Mesothelial cell of epicardium (in vitro differentiated cells): ENCODE measurements around the gene SYNE3. TPM values are rescaled to one million over a fixed set of nuclear protein-coding genes. Genes with fewer than 3 reads are reported as not detected.

ENCODE experiments used
- DNase-seq, 2 experiments: peaks; one replicate each; pipeline ENCODE4 v3.0.0; 2021; ENCODE audit warnings: low spot score in 2 of 2; ENCODE audit not compliant: unreplicated experiment in 2 of 2
- H3K27ac Mint-ChIP-seq: 2 replicates; pipeline ENCODE4 v1.8.0; 2021; ENCODE audit warnings: mixed read lengths
- H3K27me3 Mint-ChIP-seq: 2 replicates; pipeline ENCODE4 v1.8.0; 2021; ENCODE audit warnings: low read depth, mixed read lengths
- H3K36me3 Mint-ChIP-seq: 2 replicates; pipeline ENCODE4 v1.8.0; 2021; ENCODE audit warnings: mixed read lengths
- H3K4me1 Mint-ChIP-seq: 2 replicates; pipeline ENCODE4 v1.8.0; 2021; ENCODE audit warnings: mixed read lengths
- H3K4me3 Mint-ChIP-seq: 2 replicates; pipeline ENCODE4 v1.8.0; 2021; ENCODE audit warnings: mild to moderate bottlenecking, moderate library complexity, mixed read lengths
- H3K9me3 Mint-ChIP-seq: 2 replicates; pipeline ENCODE4 v1.8.0; 2021; ENCODE audit warnings: mixed read lengths
- total RNA-seq: library from RNA; stranded (reverse); gene quantifications from 3 replicates; pipeline ENCODE4 v1.2.1, GENCODE V29; 2021
- TF ChIP-seq, protein P1 (sequence below): fragments of 200-600 bp; sonication (generic); IDR thresholded peaks from one replicate; pipeline ENCODE4 v1.5.0; 2021; ENCODE audit warnings: antibody characterized with exemption; ENCODE audit not compliant: unreplicated experiment

Gene SYNE3
- total RNA-seq, 1 donor from 2014 or later = 1.9 TPM

DNA sequence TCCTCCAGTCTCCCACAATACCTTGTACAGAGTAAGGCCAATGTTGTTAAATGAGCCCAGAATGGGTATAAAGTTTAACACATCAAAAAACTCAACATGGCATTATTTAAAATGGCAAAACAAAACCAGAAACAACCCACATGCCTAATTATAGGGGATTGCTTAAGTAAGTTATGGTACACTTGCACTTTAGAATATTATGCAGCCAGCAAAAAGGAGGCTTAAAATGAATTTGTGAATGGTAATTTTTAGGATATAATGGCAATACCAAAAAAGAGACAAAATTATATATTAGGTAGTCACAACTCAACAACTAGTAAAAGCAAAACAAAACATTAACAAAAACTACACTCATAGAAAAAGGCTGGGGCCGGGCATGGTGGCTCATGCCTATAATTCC is 39.7 kb downstream of the SYNE3 start:
- no peaks in the 10 kb centered on the region for H3K36me3 Mint-ChIP-seq
- no peak overlapping the region for H3K4me3 Mint-ChIP-seq
- H3K27ac Mint-ChIP-seq = no peak overlapping the region
- no peak for DNase-seq
- peaks cover 5% of the 10 kb centered on the region for H3K27me3 Mint-ChIP-seq
- TF ChIP-seq, protein P1, sequence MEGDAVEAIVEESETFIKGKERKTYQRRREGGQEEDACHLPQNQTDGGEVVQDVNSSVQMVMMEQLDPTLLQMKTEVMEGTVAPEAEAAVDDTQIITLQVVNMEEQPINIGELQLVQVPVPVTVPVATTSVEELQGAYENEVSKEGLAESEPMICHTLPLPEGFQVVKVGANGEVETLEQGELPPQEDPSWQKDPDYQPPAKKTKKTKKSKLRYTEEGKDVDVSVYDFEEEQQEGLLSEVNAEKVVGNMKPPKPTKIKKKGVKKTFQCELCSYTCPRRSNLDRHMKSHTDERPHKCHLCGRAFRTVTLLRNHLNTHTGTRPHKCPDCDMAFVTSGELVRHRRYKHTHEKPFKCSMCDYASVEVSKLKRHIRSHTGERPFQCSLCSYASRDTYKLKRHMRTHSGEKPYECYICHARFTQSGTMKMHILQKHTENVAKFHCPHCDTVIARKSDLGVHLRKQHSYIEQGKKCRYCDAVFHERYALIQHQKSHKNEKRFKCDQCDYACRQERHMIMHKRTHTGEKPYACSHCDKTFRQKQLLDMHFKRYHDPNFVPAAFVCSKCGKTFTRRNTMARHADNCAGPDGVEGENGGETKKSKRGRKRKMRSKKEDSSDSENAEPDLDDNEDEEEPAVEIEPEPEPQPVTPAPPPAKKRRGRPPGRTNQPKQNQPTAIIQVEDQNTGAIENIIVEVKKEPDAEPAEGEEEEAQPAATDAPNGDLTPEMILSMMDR = no peak
- H3K4me1 Mint-ChIP-seq = peaks cover 3% of the 10 kb centered on the region
- no peaks in the 10 kb centered on the region for H3K9me3 Mint-ChIP-seq

DNA sequence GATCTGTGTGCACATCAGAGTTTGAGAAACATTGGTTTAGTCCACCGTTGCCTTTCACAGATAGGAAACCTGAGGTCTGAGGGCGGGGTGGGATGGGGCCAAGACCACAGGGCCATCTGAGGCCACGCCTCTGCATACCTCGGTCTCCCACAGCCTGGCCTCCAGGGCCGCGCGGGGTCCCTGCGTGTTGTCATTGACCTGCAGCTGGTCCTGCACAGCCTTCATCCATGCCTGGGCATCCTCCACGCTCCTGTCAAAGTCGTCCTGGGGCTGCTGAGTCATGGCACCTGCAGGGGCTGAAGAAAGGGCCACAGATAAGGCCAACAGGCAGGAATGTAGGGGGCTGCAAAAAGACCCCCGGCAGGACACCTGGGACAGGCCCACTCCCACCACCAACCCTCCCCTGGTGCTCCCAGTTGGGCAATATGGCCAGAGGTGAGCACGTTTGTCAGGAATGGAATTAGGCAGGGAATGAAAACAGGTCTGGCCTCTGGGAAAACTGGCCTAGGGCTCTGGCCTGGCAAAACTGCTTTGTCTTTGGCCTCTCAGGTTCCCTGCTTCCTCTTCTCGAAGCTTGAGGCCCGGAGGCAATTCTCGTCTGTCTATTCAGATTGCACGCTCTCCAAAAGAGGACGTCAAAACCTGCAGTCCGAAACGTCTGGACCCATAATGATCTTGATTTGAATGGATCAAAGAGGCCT is 40.8 kb downstream of the SYNE3 start:
- H3K4me1 Mint-ChIP-seq = peaks cover 3% of the 10 kb centered on the region
- H3K4me3 Mint-ChIP-seq = no peak overlapping the region
- no peaks in the 10 kb centered on the region for H3K9me3 Mint-ChIP-seq
- TF ChIP-seq, protein P1 = no peak
- H3K27ac Mint-ChIP-seq = no peak overlapping the region
- H3K36me3 Mint-ChIP-seq = no peaks in the 10 kb centered on the region
- H3K27me3 Mint-ChIP-seq = peaks cover 6% of the 10 kb centered on the region
- no peak for DNase-seq

DNA sequence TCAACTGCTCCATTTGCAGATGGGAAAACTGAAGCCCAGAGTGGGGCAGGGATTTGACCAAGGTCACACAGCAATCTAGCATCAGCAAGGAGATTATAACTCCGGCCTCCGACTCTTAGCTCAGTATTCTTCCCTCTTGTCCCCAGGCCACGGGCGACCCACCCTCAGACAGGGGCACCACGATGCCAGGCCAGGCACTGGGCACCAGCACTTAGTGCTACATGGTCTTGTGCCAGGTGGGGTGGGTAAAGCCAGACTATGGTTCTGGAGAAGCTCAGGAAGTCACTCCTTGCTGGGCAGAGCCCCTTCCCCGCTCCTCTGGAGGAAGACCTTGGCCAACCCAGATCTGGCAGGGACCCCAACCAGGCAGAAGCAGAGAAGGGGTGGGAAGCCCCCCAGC is 41.5 kb downstream of the SYNE3 start:
- peaks cover 6% of the 10 kb centered on the region for H3K27me3 Mint-ChIP-seq
- H3K27ac Mint-ChIP-seq = no peak overlapping the region
- DNase-seq = no peak
- no peaks in the 10 kb centered on the region for H3K9me3 Mint-ChIP-seq
- H3K4me3 Mint-ChIP-seq = no peak overlapping the region
- H3K4me1 Mint-ChIP-seq = peaks cover 3% of the 10 kb centered on the region
- TF ChIP-seq, protein P1 = no peak
- no peaks in the 10 kb centered on the region for H3K36me3 Mint-ChIP-seq

DNA sequence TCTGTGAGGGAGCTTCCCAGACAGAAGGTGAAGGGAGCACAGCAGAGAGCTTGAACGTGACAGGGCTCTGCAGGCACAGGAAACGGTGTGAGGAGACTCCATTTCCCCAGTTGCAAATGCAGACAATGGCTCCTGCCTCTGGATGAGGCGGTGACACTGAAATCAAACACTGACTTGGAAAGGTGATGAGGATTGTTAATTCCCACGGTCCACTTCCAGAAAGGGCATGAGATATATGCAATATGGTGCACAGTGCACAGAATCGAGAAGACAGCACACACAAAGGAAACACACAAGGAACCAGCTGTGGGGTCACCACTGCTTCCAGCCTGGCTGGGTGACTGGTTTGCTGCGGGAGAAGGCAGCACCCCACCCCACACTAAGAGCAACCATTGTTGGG is 42.0 kb downstream of the SYNE3 start:
- no peaks in the 10 kb centered on the region for H3K9me3 Mint-ChIP-seq
- H3K27me3 Mint-ChIP-seq = peaks cover 6% of the 10 kb centered on the region
- H3K4me3 Mint-ChIP-seq = no peak overlapping the region
- peaks cover 3% of the 10 kb centered on the region for H3K4me1 Mint-ChIP-seq
- H3K36me3 Mint-ChIP-seq = no peaks in the 10 kb centered on the region
- TF ChIP-seq, protein P1 = no peak
- no peak for DNase-seq
- no peak overlapping the region for H3K27ac Mint-ChIP-seq

DNA sequence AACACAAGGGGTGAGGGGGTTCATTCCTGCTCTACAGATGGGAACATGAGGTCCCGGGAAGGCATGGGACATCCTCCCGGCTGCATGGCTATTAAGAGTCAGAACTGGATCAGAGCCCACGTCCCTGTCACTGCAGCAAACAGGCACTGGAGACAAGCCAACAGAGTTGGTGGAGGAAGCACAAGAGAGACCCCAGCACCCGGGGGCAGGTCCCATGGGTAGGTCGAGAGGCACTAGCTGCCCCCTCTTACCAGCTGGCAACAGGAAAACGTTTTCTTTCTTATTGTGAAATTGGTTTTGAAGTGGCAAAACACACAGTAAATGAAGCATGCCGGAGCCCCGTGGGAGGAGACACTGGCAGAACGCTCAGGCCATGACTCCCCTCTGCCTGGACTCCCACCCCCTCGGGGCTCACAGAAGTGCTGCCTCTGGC is 43.6 kb downstream of the SYNE3 start:
- Mint-ChIP-seq H3K27me3 (peaks cover 6% of the 10 kb centered on the region), H3K4me1 (peaks cover 3% of the 10 kb centered on the region), H3K4me3 (no peak overlapping the region), H3K9me3 (no peaks in the 10 kb centered on the region), H3K36me3 (no peaks in the 10 kb centered on the region), H3K27ac (no peak overlapping the region)
- DNase-seq = no peak
- TF ChIP-seq, protein P1 = no peak
